Stimulated activated CD8-positive, alpha-beta memory T cell treated with anti-CD3 and anti-CD28 coated beads, Interleukin-15, amount 100 ng/mL, for 48 hours (primary cell): ENCODE measurements around the gene CUX1.

Source experiments
- DNase-seq, 2 donors: peaks; one replicate each; pipeline ENCODE4 v3.0.0-alpha.2; 2020; ENCODE audit warnings: low read depth in 2 of 2

Gene CUX1

GRCh38 chr7:102241431-102241830 is 424.0 kb downstream of the CUX1 start:
- DNase-seq: no peak

- DNase-seq: no peak
These were observed 427.2 kb downstream of the CUX1 start for GRCh38 chr7:102244601-102245000.

- no peak for DNase-seq
These were observed 430.6 kb downstream of the CUX1 start for GRCh38 chr7:102248081-102248455.

DNA sequence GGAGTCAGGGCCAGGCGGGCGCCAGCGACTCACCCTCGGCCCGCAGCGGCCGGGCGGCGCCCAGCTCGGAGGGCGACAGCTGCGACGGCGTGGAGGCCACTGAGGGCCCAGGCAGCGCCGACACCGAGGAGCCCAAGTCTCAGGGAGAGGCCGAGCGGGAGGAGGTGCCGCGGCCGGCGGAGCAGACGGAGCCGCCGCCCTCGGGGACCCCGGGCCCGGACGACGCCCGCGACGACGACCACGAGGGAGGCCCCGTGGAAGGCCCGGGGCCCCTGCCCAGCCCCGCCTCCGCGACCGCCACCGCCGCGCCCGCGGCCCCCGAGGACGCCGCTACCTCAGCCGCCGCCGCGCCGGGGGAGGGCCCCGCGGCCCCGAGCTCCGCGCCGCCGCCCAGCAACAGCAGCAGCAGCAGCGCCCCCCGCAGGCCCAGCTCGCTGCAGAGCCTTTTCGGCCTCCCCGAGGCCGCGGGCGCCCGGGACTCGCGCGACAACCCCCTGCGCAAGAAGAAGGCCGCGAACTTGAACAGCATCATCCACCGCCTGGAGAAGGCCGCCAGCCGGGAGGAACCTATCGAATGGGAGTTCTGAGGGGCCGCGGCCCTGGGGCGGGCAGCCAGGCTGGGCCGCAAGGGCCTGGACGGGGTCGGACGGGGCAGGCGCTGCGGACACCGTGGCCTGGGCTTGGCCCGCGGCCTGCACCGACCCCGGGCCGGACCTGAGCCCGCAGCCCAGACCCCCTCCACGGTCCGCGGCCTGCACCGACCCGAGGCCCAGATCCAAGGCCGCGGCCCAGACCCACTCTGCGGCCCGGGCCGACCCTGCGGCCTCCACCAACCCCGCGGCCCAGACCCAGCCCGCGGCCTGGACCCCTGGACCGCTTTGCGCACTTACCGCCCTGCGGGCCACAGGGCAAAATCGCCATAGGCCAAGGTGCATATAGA is 431.3 kb downstream of the CUX1 start:
- DNase-seq: no peak

GRCh38 chr7:102251531-102252365 is 434.3 kb downstream of the CUX1 start:
- no peak for DNase-seq

- no peak for DNase-seq
These were observed 435.0 kb downstream of the CUX1 start for GRCh38 chr7:102252366-102252982.

DNA sequence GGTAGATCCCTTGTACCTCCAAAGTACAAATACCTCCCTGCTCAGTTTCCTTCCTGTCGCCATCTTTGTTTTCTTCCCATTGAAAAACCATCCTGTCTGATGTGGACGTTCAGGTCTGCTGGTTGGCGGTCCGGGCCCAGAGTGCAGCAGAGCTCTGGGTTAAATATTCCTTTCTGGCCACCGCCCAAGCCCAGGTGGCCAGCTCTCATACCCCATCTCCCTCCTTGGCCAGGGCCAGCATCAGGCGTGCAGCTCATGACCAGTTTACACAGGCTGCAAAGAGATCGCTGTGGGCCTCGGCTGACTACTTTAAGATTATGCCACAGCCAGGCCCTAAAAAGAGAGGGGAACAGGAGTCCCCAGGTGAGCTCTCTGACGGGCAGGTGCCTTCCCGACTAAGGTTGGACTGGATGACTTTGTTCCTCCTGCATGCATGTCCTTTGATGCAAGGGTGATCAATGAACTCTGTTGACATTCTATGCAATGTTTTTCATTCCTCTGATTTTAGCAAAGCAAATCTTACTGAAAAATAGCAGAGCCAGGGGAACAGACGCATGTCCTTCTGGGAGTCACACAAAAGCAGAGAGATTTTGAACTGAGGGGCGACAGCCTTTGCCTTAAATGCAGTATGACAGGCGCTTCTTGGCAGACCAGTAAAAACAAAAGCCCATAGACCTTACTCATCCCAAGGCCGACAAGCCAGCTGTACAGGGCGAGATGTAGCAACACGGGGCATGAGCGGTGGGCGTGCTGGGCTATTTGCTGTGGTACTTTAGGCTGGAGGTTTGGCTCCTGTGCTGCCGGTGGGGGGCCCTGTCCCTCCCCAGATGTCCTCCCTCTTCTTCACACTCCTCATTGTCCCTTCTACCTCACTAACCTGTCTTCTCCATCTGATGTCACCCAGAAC is 435.9 kb downstream of the CUX1 start:
- no peak for DNase-seq

DNA sequence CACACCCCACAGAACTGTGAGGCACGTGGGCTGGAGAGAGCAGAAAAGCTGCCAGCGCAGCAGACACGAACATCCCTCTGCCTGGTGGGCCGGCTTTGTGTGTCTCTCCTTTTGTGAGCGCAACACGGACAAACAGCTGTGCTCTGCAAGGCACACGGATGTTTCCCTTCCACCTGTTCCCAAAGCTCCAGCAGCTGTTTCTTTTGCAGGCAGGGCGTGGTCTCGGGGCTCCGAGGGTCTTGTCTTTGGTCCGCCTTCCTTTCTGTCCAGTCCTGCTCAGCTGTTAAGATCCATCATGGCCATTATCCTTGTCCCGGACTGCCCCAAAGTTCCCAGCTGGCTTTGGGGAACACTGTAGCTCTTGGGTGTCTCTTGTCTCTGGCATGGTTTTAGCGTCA is 436.5 kb downstream of the CUX1 start:
- no peak for DNase-seq

GRCh38 chr7:102254521-102254920 is 437.1 kb downstream of the CUX1 start:
- no peak for DNase-seq

DNA sequence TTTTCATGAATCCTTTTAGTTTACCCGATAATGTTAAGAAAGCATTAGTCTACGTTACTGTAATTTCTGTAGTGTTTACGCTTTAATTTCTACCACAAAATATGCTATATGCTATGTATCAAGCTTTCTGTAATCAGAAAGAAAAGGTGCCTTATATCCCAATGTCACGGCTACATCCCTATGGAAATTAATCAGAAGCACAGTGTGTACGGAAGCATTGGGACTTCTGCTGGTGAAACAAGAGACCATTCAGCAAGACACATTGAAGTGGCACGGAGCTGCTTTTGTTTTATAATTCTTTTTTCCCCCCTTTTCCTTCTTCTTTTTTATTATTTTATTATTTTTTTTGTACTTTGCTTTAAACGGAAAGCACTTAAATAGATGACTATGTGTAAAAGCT is 438.1 kb downstream of the CUX1 start:
- no peak for DNase-seq

GRCh38 chr7:102255916-102256315 is 438.5 kb downstream of the CUX1 start:
- no peak for DNase-seq

- no peak for DNase-seq
These were observed 440.8 kb downstream of the CUX1 start for GRCh38 chr7:102258073-102258748.

- no peak for DNase-seq
These were observed 441.3 kb downstream of the CUX1 start for GRCh38 chr7:102258749-102259107.

DNA sequence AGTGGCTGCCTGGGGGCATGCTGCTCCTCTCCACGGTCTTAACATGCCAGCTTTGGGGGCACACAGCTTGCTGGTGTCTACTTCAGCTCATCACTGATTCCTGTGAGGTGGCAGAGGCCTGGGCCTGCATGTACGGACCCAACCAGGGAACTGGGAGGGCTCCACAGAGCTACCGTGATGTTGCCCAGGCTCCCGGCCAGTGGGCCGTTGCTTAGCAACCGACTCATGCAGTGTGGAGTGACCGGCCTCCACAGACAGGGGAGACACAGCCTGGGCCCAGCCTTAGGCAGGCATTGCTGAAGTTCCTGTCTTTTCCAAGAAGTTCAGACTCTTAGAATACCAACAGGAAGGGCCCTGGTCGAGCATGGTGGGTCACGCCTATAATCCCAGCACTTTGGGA is 443.4 kb downstream of the CUX1 start:
- DNase-seq: no peak

DNA sequence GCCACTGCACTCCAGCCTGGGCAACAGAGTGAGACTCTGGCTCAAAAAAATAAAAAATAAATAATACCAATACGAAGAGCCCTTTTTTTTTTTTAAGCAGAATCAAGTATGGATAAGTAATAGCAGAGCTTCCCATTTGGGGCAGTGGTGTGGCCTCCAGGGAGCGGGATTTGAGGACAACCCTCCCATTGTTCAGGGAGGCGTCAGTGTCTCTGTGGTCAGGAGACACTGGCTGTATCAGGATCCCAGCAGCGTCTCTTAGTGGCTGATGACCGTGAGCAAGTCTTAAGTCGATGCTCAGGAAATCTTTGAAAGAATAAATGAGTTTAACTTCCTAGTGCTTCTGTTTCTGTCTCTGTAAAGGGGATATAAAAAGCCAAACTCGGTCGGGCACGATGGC is 444.0 kb downstream of the CUX1 start:
- no peak for DNase-seq

DNA sequence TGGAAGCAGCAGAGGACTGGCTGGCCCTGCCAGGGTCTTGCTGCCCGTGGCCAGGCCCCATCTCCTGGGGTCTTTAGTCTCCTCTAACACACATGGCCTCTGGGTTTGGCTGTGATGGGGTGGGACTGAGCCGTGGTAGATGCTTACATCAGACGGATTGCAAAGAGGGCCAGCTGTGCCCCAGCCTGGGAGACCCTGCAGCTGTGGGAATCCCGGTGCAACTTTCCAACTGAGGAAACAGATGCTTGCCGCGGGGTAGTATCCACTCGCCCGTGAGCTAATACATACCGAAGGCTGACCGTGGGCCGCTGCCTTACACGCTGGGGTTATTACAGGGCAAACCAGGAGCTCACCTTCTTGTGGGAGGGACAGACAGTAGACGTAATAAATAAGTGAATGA is 445.1 kb downstream of the CUX1 start:
- no peak for DNase-seq

- DNase-seq: no peak
These were observed 447.0 kb downstream of the CUX1 start for GRCh38 chr7:102264367-102264891.

- DNase-seq: no peak
These were observed 449.1 kb downstream of the CUX1 start for GRCh38 chr7:102266541-102266940.

GRCh38 chr7:102268635-102269034 is 451.2 kb downstream of the CUX1 start:
- no peak for DNase-seq

DNA sequence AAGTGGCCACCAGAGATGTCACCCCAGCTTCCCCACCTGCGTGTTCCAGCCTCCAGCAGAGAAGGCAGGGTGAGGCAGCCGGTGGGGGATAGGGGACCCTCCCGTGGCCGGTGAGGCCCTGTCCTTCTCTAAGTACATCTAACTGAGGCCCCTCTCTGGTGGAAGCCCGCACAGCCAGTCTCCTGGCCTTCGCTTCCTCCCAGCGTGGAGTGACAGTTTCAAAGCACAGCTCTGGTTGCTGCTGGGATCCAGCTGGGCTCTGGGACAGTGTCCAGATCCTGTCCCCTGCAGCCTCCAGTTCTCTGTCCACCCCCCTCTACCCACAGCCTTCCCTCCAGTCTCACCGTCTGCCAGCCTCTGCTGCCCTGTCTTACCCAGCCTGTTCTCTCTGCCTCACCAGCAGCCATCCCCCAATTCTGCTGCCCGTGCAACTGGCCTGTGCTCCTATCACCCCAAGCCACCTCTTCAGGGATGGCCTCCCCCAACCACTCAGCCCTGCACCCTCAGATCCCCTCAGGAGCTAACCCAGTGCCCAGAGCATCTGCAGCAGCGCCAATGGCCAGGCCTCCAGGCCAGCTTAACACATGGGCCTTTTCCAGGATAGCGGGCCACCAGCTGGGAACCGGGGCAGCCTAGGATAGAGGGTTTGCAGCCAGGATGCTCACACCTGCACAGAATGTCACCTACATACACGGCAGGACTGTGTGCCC is 452.9 kb downstream of the CUX1 start:
- no peak for DNase-seq
